Endodermal cell (in vitro differentiated cells): ENCODE measurements around the gene NPC1L1. TPM values are rescaled to one million over a fixed set of nuclear protein-coding genes. Genes with fewer than 3 reads are reported as not detected.

Experiments used
- DNase-seq: peaks from one replicate; pipeline ENCODE4 v3.0.0-alpha.2; 2017
- H3K27ac ChIP-seq: 2 replicates; pipeline ENCODE4 v1.5.1; 2013; ENCODE audit warnings: mild to moderate bottlenecking, low read depth, low read length, moderate library complexity
- H3K27me3 ChIP-seq: 2 replicates; pipeline ENCODE4 v1.6.1; 2013; ENCODE audit warnings: mild to moderate bottlenecking, low read length, moderate library complexity; ENCODE audit not compliant: insufficient read depth, control insufficient read depth, poor library complexity, severe bottlenecking
- H3K36me3 ChIP-seq: 2 replicates; pipeline ENCODE4 v1.7.0; 2013; ENCODE audit warnings: mild to moderate bottlenecking, low read length, moderate library complexity; ENCODE audit not compliant: control insufficient read depth, insufficient read depth
- H3K4me1 ChIP-seq: one replicate; pipeline ENCODE4 v1.7.0; 2013; ENCODE audit warnings: low read length; ENCODE audit not compliant: control insufficient read depth, insufficient read depth
- H3K4me3 ChIP-seq: 2 replicates; pipeline ENCODE4 v1.5.1; 2013; ENCODE audit warnings: mild to moderate bottlenecking, low read length, moderate library complexity
- H3K9ac ChIP-seq: 2 replicates; pipeline ENCODE4 v1.6.1; 2013; ENCODE audit warnings: mild to moderate bottlenecking, low read length, moderate library complexity; ENCODE audit not compliant: poor library complexity, severe bottlenecking; ENCODE audit errors: extremely low read depth
- H3K9me3 ChIP-seq: 2 replicates; pipeline ENCODE4 v1.6.1; 2013; ENCODE audit warnings: mild to moderate bottlenecking, low read length, moderate library complexity; ENCODE audit not compliant: control insufficient read depth
- H3K27ac Mint-ChIP-seq: 2 replicates; pipeline ENCODE4 v1.8.0; 2020; ENCODE audit warnings: mixed read lengths
- H3K27me3 Mint-ChIP-seq: 2 replicates; pipeline ENCODE4 v1.8.0; 2021; ENCODE audit warnings: mild to moderate bottlenecking, mixed read lengths; ENCODE audit not compliant: insufficient read depth
- H3K36me3 Mint-ChIP-seq: 2 replicates; pipeline ENCODE4 v1.8.0; 2020; ENCODE audit warnings: low read depth, mixed read lengths
- H3K4me1 Mint-ChIP-seq: 2 replicates; pipeline ENCODE4 v1.8.0; 2020; ENCODE audit warnings: mixed read lengths
- H3K4me3 Mint-ChIP-seq: 2 replicates; pipeline ENCODE4 v1.8.0; 2020; ENCODE audit warnings: mild to moderate bottlenecking, moderate library complexity, mixed read lengths
- H3K9me3 Mint-ChIP-seq: 2 replicates; pipeline ENCODE4 v1.8.0; 2020; ENCODE audit warnings: mild to moderate bottlenecking, mixed read lengths
- CTCF ChIP-seq: fragments of 200-600 bp; sonication (generic); conservative IDR thresholded peaks from 2 replicates; pipeline ENCODE4 v1.5.0; 2021; ENCODE audit warnings: antibody characterized with exemption, mild to moderate bottlenecking
- WGBS, 2 experiments: methylation state at CpG; one replicate each; pipeline versions ENCODE4 v1.1.5 to v1.1.7; 2013; ENCODE audit warnings: missing lambda C conversion rate in 2 of 2, mixed read lengths in 1 of 2; ENCODE audit not compliant: insufficient coverage in 1 of 2, insufficient read length in 1 of 2; 5-methylcytosine and 5-hydroxymethylcytosine counted together
- total RNA-seq, 2 donors: library from RNA; stranded (reverse); fragmentation: NEBNext Ultra II Directional in 1 of 2; extraction: Animal tissue kit (Norgen Biotek cat#: 25700) in 1 of 2; gene quantifications; 2 replicates in 1 of 2; 3 replicates in 1 of 2; pipeline ENCODE4 v1.2.1, GENCODE V29; 2021

NPC1L1 gene
- total RNA-seq, 2 donors from 2014 or later, result 2.7 to 3.1 TPM

GRCh38 chr7:44561481-44561880, 20.4 kb upstream of the NPC1L1 start:
- peak; percentile 38 for DNase-seq
- Histone ChIP-seq H3K36me3 (peaks cover 26% of the 10 kb centered on the region), H3K4me1 (peaks cover 2% of the 10 kb centered on the region), H3K9ac (no peak overlapping the region), H3K4me3 (no peak overlapping the region), H3K27ac (no peak overlapping the region), H3K27me3 (no peaks in the 10 kb centered on the region), H3K9me3 (no peaks in the 10 kb centered on the region)
- peaks cover 8% of the 10 kb centered on the region for H3K27me3 Mint-ChIP-seq
- H3K27ac Mint-ChIP-seq, result no peak overlapping the region
- H3K4me1 Mint-ChIP-seq, result peaks cover 3% of the 10 kb centered on the region
- peaks cover 26% of the 10 kb centered on the region for H3K36me3 Mint-ChIP-seq
- no peak for TF ChIP-seq CTCF
- H3K9me3 Mint-ChIP-seq, result peaks cover 4% of the 10 kb centered on the region
- H3K4me3 Mint-ChIP-seq, result no peak overlapping the region
- 91 to 97% methylated on average over 5 to 6 of the region's 6 CpGs for WGBS, 2 experiments

DNA sequence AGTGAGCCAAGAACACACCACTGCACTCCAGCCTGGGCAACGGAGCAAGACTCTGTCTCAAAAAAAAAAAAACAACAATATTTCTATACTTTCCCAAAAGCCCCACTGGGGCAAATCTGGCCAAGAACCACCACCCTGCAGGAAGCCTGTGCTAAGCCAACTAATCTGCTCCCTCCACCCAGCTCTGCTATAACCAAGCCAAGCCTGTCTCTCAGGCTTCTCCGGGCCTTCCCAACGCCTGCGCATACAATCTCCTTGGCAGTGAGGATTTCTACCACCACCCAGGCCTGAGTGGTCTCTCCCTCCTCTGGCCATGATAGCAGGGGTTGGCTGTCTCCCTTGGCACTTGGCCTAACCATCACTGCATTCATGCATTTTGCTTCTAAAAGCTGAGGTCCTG, 18.4 kb upstream of the NPC1L1 start:
- Mint-ChIP-seq H3K27me3 (peaks cover 8% of the 10 kb centered on the region), H3K4me1 (peaks cover 3% of the 10 kb centered on the region), H3K27ac (no peak overlapping the region), H3K4me3 (no peak overlapping the region), H3K36me3 (peaks cover 13% of the 10 kb centered on the region), H3K9me3 (peaks cover 4% of the 10 kb centered on the region)
- H3K27ac ChIP-seq, result no peak overlapping the region
- peak; percentile 36 for DNase-seq
- no peak for TF ChIP-seq CTCF
- H3K9ac ChIP-seq, result no peak overlapping the region
- H3K36me3 ChIP-seq, result peaks cover 13% of the 10 kb centered on the region
- peaks cover 2% of the 10 kb centered on the region for H3K4me1 ChIP-seq
- 90 to 95% methylated on average over 3 to 4 of the region's 4 CpGs for WGBS, 2 experiments
- no peaks in the 10 kb centered on the region for H3K9me3 ChIP-seq
- no peak overlapping the region for H3K4me3 ChIP-seq
- no peaks in the 10 kb centered on the region for H3K27me3 ChIP-seq

DNA sequence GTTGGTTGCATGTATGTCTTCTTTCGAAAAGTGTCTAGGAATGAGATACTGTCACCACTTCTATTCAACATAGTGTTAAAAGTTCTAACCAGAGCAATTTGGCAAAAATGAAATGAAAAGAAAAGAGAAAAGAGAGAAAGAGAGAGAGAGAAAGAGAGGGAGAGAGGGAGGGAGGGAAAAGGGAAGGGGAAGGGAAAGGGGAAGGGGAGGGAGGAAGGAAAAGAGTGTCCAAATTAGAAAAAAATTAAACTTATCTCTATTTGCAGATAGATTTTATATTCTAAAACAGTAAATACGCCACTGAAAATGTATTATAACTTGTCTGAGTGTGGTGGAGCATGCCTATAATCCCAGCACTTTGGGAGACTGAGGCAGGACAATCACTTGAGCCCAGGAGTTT, 16.4 kb upstream of the NPC1L1 start:
- Mint-ChIP-seq H3K4me3 (no peak overlapping the region), H3K27ac (no peak overlapping the region), H3K27me3 (peaks cover 8% of the 10 kb centered on the region), H3K36me3 (no peaks in the 10 kb centered on the region), H3K4me1 (peaks cover 3% of the 10 kb centered on the region), H3K9me3 (peaks cover 4% of the 10 kb centered on the region)
- 100% methylated on average over 2 of the region's 2 CpGs; no CpG with 5 or more reads in 1 of the 2 experiments for WGBS, 2 experiments
- Histone ChIP-seq H3K9ac (no peak overlapping the region), H3K36me3 (no peaks in the 10 kb centered on the region), H3K4me1 (peaks cover 2% of the 10 kb centered on the region), H3K27me3 (no peaks in the 10 kb centered on the region), H3K4me3 (no peak overlapping the region), H3K9me3 (no peaks in the 10 kb centered on the region), H3K27ac (no peak overlapping the region)
- DNase-seq, result no peak
- TF ChIP-seq CTCF, result no peak
